Spinal cord (tissue), 10 donors: ENCODE results near the gene KCNS3. TPM values are rescaled to one million over a fixed set of nuclear protein-coding genes. Genes with fewer than 3 reads are reported as not detected.
A peak's percentile ranks its signal among the peaks of the same experiment; 100 is the strongest.

Experiments used
- DNase-seq, 6 donors: peaks; one replicate each; pipeline versions ENCODE4 v3.0.0 to v3.0.0-alpha.2; 2013 to 2015; ENCODE audit warnings: low spot score in 6 of 6, low read depth in 4 of 6
- H3K27ac ChIP-seq: one replicate; pipeline ENCODE4 v1.5.1; 2013; ENCODE audit warnings: low read depth, low read length, control low read depth
- H3K27me3 ChIP-seq: one replicate; pipeline ENCODE4 v1.6.1; 2013; ENCODE audit warnings: low read length; ENCODE audit not compliant: control insufficient read depth, insufficient read depth
- H3K36me3 ChIP-seq: one replicate; pipeline ENCODE4 v1.6.1; 2013; ENCODE audit warnings: low read length; ENCODE audit not compliant: control insufficient read depth, insufficient read depth
- H3K4me1 ChIP-seq: one replicate; pipeline ENCODE4 v1.6.1; 2013; ENCODE audit warnings: low read length; ENCODE audit not compliant: control insufficient read depth, insufficient read depth
- H3K4me3 ChIP-seq: one replicate; pipeline ENCODE4 v1.5.1; 2013; ENCODE audit warnings: low read depth, low read length, control low read depth
- H3K9me3 ChIP-seq: one replicate; pipeline ENCODE4 v1.6.1; 2013; ENCODE audit warnings: low read length; ENCODE audit not compliant: control insufficient read depth, insufficient read depth
- WGBS: methylation state at CpG from one replicate; pipeline ENCODE4 v1.1.5; 2013; ENCODE audit warnings: missing lambda C conversion rate; ENCODE audit not compliant: insufficient coverage; 5-methylcytosine and 5-hydroxymethylcytosine counted together
- polyA plus RNA-seq, 2 donors: library from polyadenylated mRNA; unstranded; fragments of 120-200 nt; gene quantifications; one replicate each; pipeline ENCODE4 v1.2.1, GENCODE V29; 2013; ENCODE audit not compliant: insufficient read length in 2 of 2
- total RNA-seq, 2 donors: library from RNA; depleted of rRNA in 1 of 2; stranded (reverse); fragments of 120-200 nt in 1 of 2; fragments of >200 nt in 1 of 2; gene quantifications; one replicate each; pipeline versions ENCODE4 v1.2.3 to v1.2.4, GENCODE V29; 2013 to 2014
- donor health status: healthy.

The KCNS3 gene
- total and polyA plus RNA-seq, 4 donors: 11.6 to 28.5 (median 21.5) TPM

GRCh38 chr2:17975401-17975800 is 96.9 kb downstream of the KCNS3 start:
- Histone ChIP-seq H3K27me3 (no peaks in the 10 kb centered on the region), H3K36me3 (no peaks in the 10 kb centered on the region), H3K4me3 (no peak overlapping the region), H3K4me1 (no peaks in the 10 kb centered on the region), H3K9me3 (no peaks in the 10 kb centered on the region), H3K27ac (no peak overlapping the region)
- no CpG with 5 or more reads among the region's 2 CpGs for WGBS
- DNase-seq: no peak

- Histone ChIP-seq H3K4me3 (no peak overlapping the region), H3K27me3 (no peaks in the 10 kb centered on the region), H3K36me3 (no peaks in the 10 kb centered on the region), H3K9me3 (no peaks in the 10 kb centered on the region), H3K27ac (no peak overlapping the region), H3K4me1 (no peaks in the 10 kb centered on the region)
- 88% methylated on average over 5 of the region's 6 CpGs for WGBS
- peak in 1 of 6 donors; percentile 12 for DNase-seq
These were observed 98.6 kb downstream of the KCNS3 start for GRCh38 chr2:17976871-17977746.

- Histone ChIP-seq H3K27ac (no peak overlapping the region), H3K9me3 (no peaks in the 10 kb centered on the region), H3K27me3 (no peaks in the 10 kb centered on the region), H3K4me3 (no peak overlapping the region), H3K4me1 (no peaks in the 10 kb centered on the region), H3K36me3 (no peaks in the 10 kb centered on the region)
- no peak for DNase-seq
These were observed 101.2 kb downstream of the KCNS3 start for GRCh38 chr2:17979707-17980106.

GRCh38 chr2:17981936-17982335 is 103.5 kb downstream of the KCNS3 start:
- no peaks in the 10 kb centered on the region for H3K4me1 ChIP-seq
- WGBS: no CpG with 5 or more reads among the region's 3 CpGs
- H3K36me3 ChIP-seq: no peaks in the 10 kb centered on the region
- H3K4me3 ChIP-seq: no peak overlapping the region
- H3K27ac ChIP-seq: no peak overlapping the region
- H3K9me3 ChIP-seq: no peaks in the 10 kb centered on the region
- no peaks in the 10 kb centered on the region for H3K27me3 ChIP-seq
- no peak for DNase-seq

Other genes starting within 250 kb of the KCNS3 start
- gene SMC6, start 124.9 kb upstream of the KCNS3 start, total RNA-seq: 10 to 100 TPM; 28.1 to 31.5 TPM
- gene SMC6, start 124.9 kb upstream of the KCNS3 start, polyA plus RNA-seq: 10 to 100 TPM; 21.9 to 29.2 TPM
- 10 to 100 TPM in 1 of 2 donors, 1 to 10 TPM in 1; 8.4 to 15.6 TPM for gene GEN1, start 124.5 kb upstream of the KCNS3 start, total RNA-seq
- 10 to 100 TPM in 1 of 2 donors, 1 to 10 TPM in 1; 9.5 to 10.8 TPM for gene GEN1, start 124.5 kb upstream of the KCNS3 start, polyA plus RNA-seq
- not detected for gene MSGN1, start 62.2 kb upstream of the KCNS3 start, total RNA-seq
- not detected for gene MSGN1, start 62.2 kb upstream of the KCNS3 start, polyA plus RNA-seq